ENCODE results near the gene TNFRSF18.

Gene TNFRSF18

GRCh38 chr1:1164701-1165451 is 41.5 kb downstream of the TNFRSF18 start:
- ChIA-PET CTCF (interaction anchor here (0.6 to 1.5 kb wide), 3 partner anchors 11 to 39 kb away, joined by 3 read pairs; no protein-coding TSS in a partner anchor), POLR2A (no interaction called here)
- no peak for DNase-seq (ENCODE audit: extremely low spot score)
- TF ChIP-seq CTCF (IDR thresholded peaks at IDR 0.05; ENCODE audit: control extremely low read depth, extremely low read depth, low read depth, missing control alignments), result no peak

- CTCF ChIA-PET, result interaction anchor here (0.6 to 1.5 kb wide), 3 partner anchors 11 to 39 kb away, joined by 3 read pairs; no protein-coding TSS in a partner anchor
- no peak for DNase-seq (ENCODE audit: extremely low spot score)
- TF ChIP-seq CTCF (IDR thresholded peaks at IDR 0.05; ENCODE audit: control extremely low read depth, extremely low read depth, low read depth, missing control alignments), result no peak
- POLR2A ChIA-PET, result no interaction called here
These were observed 42.1 kb downstream of the TNFRSF18 start for GRCh38 chr1:1164361-1164700.

GRCh38 chr1:1163538-1164070 is 42.8 kb downstream of the TNFRSF18 start:
- TF ChIP-seq CTCF (IDR thresholded peaks at IDR 0.05; ENCODE audit: control extremely low read depth, extremely low read depth, low read depth, missing control alignments), result no peak
- no peak for DNase-seq (ENCODE audit: extremely low spot score)
- POLR2A ChIA-PET, result no interaction called here
- CTCF ChIA-PET, result no interaction called here

- DNase-seq (ENCODE audit: extremely low spot score), result no peak
- CTCF ChIA-PET, result interaction anchor here (1.4 kb wide), 1 partner anchor 99 kb away, joined by 5 read pairs; no protein-coding TSS in a partner anchor
- POLR2A ChIA-PET, result no interaction called here
- no peak for TF ChIP-seq CTCF (IDR thresholded peaks at IDR 0.05; ENCODE audit: control extremely low read depth, extremely low read depth, low read depth, missing control alignments)
These were observed 43.5 kb downstream of the TNFRSF18 start for GRCh38 chr1:1162597-1163537.

GRCh38 chr1:1161683-1162079 is 44.7 kb downstream of the TNFRSF18 start:
- no peak for TF ChIP-seq CTCF (IDR thresholded peaks at IDR 0.05; ENCODE audit: control extremely low read depth, extremely low read depth, low read depth, missing control alignments)
- CTCF ChIA-PET, result interaction anchor here (1.4 kb wide), 1 partner anchor 98 kb away, joined by 5 read pairs; no protein-coding TSS in a partner anchor
- no peak for DNase-seq (ENCODE audit: extremely low spot score)
- POLR2A ChIA-PET, result no interaction called here

- ChIA-PET CTCF (no interaction called here), POLR2A (no interaction called here)
- no peak for TF ChIP-seq CTCF (IDR thresholded peaks at IDR 0.05; ENCODE audit: control extremely low read depth, extremely low read depth, low read depth, missing control alignments)
- DNase-seq (ENCODE audit: extremely low spot score), result no peak
These were observed 45.2 kb downstream of the TNFRSF18 start for GRCh38 chr1:1161078-1161682.
